CD4-positive, alpha-beta T cell treated with Interleukin-6 for 4 hours (primary cell): Measurements from ENCODE around the gene UROS.

Source experiments
- DNase-seq: peaks from one replicate; pipeline ENCODE4 v3.0.0-alpha.2; 2020; ENCODE audit warnings: mixed read lengths

UROS gene

GRCh38 chr10:125785791-125786190 is 37.3 kb downstream of the UROS start:
- DNase-seq: no peak

- no peak for DNase-seq
Observed at GRCh38 chr10:125783957-125784356, 39.1 kb downstream of the UROS start.

- no peak for DNase-seq
Observed at GRCh38 chr10:125783408-125783807, 39.6 kb downstream of the UROS start.

- DNase-seq: no peak
Observed at GRCh38 chr10:125782616-125783015, 40.4 kb downstream of the UROS start.

GRCh38 chr10:125782054-125782453 is 41.0 kb downstream of the UROS start:
- no peak for DNase-seq

- no peak for DNase-seq
Observed at GRCh38 chr10:125781374-125781773, 41.7 kb downstream of the UROS start.

- no peak for DNase-seq
Observed at GRCh38 chr10:125779403-125780327, 43.4 kb downstream of the UROS start.

GRCh38 chr10:125778556-125778955 is 44.5 kb downstream of the UROS start:
- no peak for DNase-seq

- DNase-seq: no peak
Observed at GRCh38 chr10:125777806-125778205, 45.3 kb downstream of the UROS start.

- no peak for DNase-seq
Observed at GRCh38 chr10:125775491-125776106, 47.5 kb downstream of the UROS start, which contains the start of gene MMP21. MMP21 (minus strand) TSS chr10:125775821; CDS start chr10:125775821, 0 bp downstream.

- no peak for DNase-seq
Observed at GRCh38 chr10:125774581-125775191, 48.4 kb downstream of the UROS start.

- DNase-seq: no peak
Observed at GRCh38 chr10:125773687-125774543, 49.1 kb downstream of the UROS start.

- DNase-seq: no peak
Observed at GRCh38 chr10:125772864-125773180, 50.2 kb downstream of the UROS start.

GRCh38 chr10:125772112-125772863 is 50.8 kb downstream of the UROS start:
- DNase-seq: no peak

GRCh38 chr10:125770844-125771243 is 52.2 kb downstream of the UROS start:
- no peak for DNase-seq

- no peak for DNase-seq
Observed at GRCh38 chr10:125769175-125769574, 53.9 kb downstream of the UROS start.

GRCh38 chr10:125768219-125768855 is 54.7 kb downstream of the UROS start:
- no peak for DNase-seq

GRCh38 chr10:125766511-125766910 is 56.5 kb downstream of the UROS start:
- no peak for DNase-seq

- no peak for DNase-seq
Observed at GRCh38 chr10:125765835-125766234, 57.2 kb downstream of the UROS start.

GRCh38 chr10:125762692-125763648 is 60.1 kb downstream of the UROS start:
- no peak for DNase-seq
